ENCODE data around the gene RWDD3. TPM values are rescaled to one million over a fixed set of nuclear protein-coding genes. Genes with fewer than 3 reads are reported as not detected.

Gene RWDD3
- total RNA-seq, 2 donors from 2014 or later: 13.5 to 20.8 TPM

GRCh38 chr1:95284420-95284819 is 50.4 kb downstream of the RWDD3 start:
- no peak overlapping the region for H3K4me3 ChIP-seq
- DNase-seq (no peak), ATAC-seq (no peak)
- TF ChIP-seq CTCF (IDR thresholded peaks at IDR 0.05): no peak
- no peak for TF ChIP-seq POLR2A (IDR thresholded peaks at IDR 0.05)
- H3K36me3 ChIP-seq (replicated peaks in 1 of 2; ENCODE audit: insufficient read depth in 1 of 2, low read depth in 2 of 2): no peaks in the 10 kb centered on the region
- no peaks in the 10 kb centered on the region for H3K4me1 ChIP-seq
- H3K9me3 ChIP-seq: no peaks in the 10 kb centered on the region
- intact Hi-C loops (cut with DNase I): no loop called here
- H3K27me3 ChIP-seq: no peaks in the 10 kb centered on the region
- WGBS, 2 donors: 92 to 94% methylated on average over 2 of the region's 2 CpGs
- no peak overlapping the region for H3K27ac ChIP-seq

- Histone ChIP-seq H3K27me3 (no peaks in the 10 kb centered on the region), H3K4me1 (no peaks in the 10 kb centered on the region), H3K36me3 (replicated peaks in 1 of 2; ENCODE audit: insufficient read depth in 1 of 2, low read depth in 2 of 2) (no peaks in the 10 kb centered on the region), H3K9me3 (no peaks in the 10 kb centered on the region), H3K27ac (no peak overlapping the region), H3K4me3 (no peak overlapping the region)
- intact Hi-C loops (cut with DNase I): no loop called here
- DNase-seq (peak in 3 of 4 donors; percentile 14 to 45 (median 16)), ATAC-seq (no peak)
- WGBS, 2 donors: 29 to 32% methylated on average over 5 of the region's 5 CpGs
- no peak for TF ChIP-seq POLR2A (IDR thresholded peaks at IDR 0.05)
- no peak for TF ChIP-seq CTCF (IDR thresholded peaks at IDR 0.05)
Measured at GRCh38 chr1:95286479-95286878, 52.5 kb downstream of the RWDD3 start.

- no peaks in the 10 kb centered on the region for H3K9me3 ChIP-seq
- ATAC-seq (no peak), DNase-seq (no peak)
- no peaks in the 10 kb centered on the region for H3K27me3 ChIP-seq
- no peak overlapping the region for H3K27ac ChIP-seq
- H3K4me1 ChIP-seq: no peaks in the 10 kb centered on the region
- intact Hi-C loops (cut with DNase I): no loop called here
- WGBS, 2 donors: 68 to 76% methylated on average over 2 of the region's 2 CpGs
- TF ChIP-seq CTCF (IDR thresholded peaks at IDR 0.05) (peak in 2 of 7 experiments; percentile 7 to 31), POLR2A (IDR thresholded peaks at IDR 0.05) (no peak)
- no peaks in the 10 kb centered on the region for H3K36me3 ChIP-seq (replicated peaks in 1 of 2; ENCODE audit: insufficient read depth in 1 of 2, low read depth in 2 of 2)
- H3K4me3 ChIP-seq: no peak overlapping the region
Measured at GRCh38 chr1:95287081-95287480, 53.1 kb downstream of the RWDD3 start.

- no peak for TF ChIP-seq POLR2A (IDR thresholded peaks at IDR 0.05)
- no peak for TF ChIP-seq CTCF (IDR thresholded peaks at IDR 0.05)
- no peaks in the 10 kb centered on the region for H3K27me3 ChIP-seq
- ATAC-seq: no peak
- no peaks in the 10 kb centered on the region for H3K9me3 ChIP-seq
- intact Hi-C loops (cut with DNase I): no loop called here
- 45 to 48% methylated on average over 2 of the region's 2 CpGs for WGBS, 2 donors
- no peak overlapping the region for H3K27ac ChIP-seq
- DNase-seq: no peak
- H3K4me3 ChIP-seq: no peak overlapping the region
- no peaks in the 10 kb centered on the region for H3K4me1 ChIP-seq
- H3K36me3 ChIP-seq (replicated peaks in 1 of 2; ENCODE audit: insufficient read depth in 1 of 2, low read depth in 2 of 2): no peaks in the 10 kb centered on the region
Measured at GRCh38 chr1:95287825-95288224, 53.8 kb downstream of the RWDD3 start.

Other genes with a start within 250 kb of the RWDD3 start
- under 1 TPM; 0.78 to 0.99 TPM for gene ALG14, start 161.3 kb upstream of the RWDD3 start, total RNA-seq
- 10 to 100 TPM; 10.2 to 15.6 TPM for gene TLCD4, start 116.9 kb upstream of the RWDD3 start, total RNA-seq

Data from body of pancreas (tissue), 4 donors.